SK-N-SH (cell line): Measurements from ENCODE around the gene RILPL1. TPM values are rescaled to one million over a fixed set of nuclear protein-coding genes. Genes with fewer than 3 reads are reported as not detected.

Experiments used
- CTCF ChIA-PET: fragments of 300-600, 350-600 bp; formaldehyde crosslinking; extraction: SDS; loops from one replicate; lab custom pipeline; 2021; lab: Yijun Ruan, JAX
- POLR2A ChIA-PET: fragments of 350-600 bp; sonication (Branson Sonifier 250); formaldehyde crosslinking; extraction: SDS; loops from one replicate; lab custom pipeline; 2020; ENCODE audit warnings: antibody characterized with exemption, inconsistent platforms; lab: Yijun Ruan, JAX
- DNase-seq: peaks from one replicate; pipeline ENCODE4 v3.0.0; 2012
- H2AFZ ChIP-seq: fragments of 200-600 bp; sonication (generic); 2 replicates; pipeline ENCODE4 v1.8.1; 2016; ENCODE audit warnings: antibody characterized with exemption, mild to moderate bottlenecking, low read depth
- H3F3A ChIP-seq: fragments of 200-600 bp; sonication (generic); replicated peaks from 2 replicates; pipeline ENCODE3; 2016; ENCODE audit warnings: antibody characterized with exemption, mild to moderate bottlenecking; ENCODE audit not compliant: insufficient read depth
- H3K27ac ChIP-seq, 2 experiments: fragments of 200-500 bp in 1 of 2; fragments of 200-600 bp in 1 of 2; sonication (Bioruptor generic) in 1 of 2; sonication (generic), shearing (Covaris generic) in 1 of 2; 2 replicates each; pipeline versions ENCODE4 v1.5.1 to v1.6.1; 2014 to 2016; ENCODE audit warnings: low read depth in 2 of 2, inconsistent platforms in 1 of 2, low read length in 1 of 2, mild to moderate bottlenecking in 1 of 2, mixed read lengths in 1 of 2
- H3K27me3 ChIP-seq: fragments of 200-600 bp; sonication (generic), shearing (Covaris generic); 2 replicates; pipeline ENCODE4 v1.6.1; 2016; ENCODE audit warnings: mixed run types; ENCODE audit not compliant: insufficient read depth
- H3K36me3 ChIP-seq, 2 experiments: fragments of 200-500 bp in 1 of 2; fragments of 200-600 bp in 1 of 2; sonication (Bioruptor generic) in 1 of 2; sonication (generic) in 1 of 2; replicated peaks in 1 of 2; 2 replicates each; pipeline versions ENCODE3 to v1.5.1; 2014 to 2016; ENCODE audit warnings: low read length in 1 of 2, mild to moderate bottlenecking in 1 of 2; ENCODE audit not compliant: insufficient read depth in 2 of 2, control insufficient read depth in 1 of 2
- H3K4me1 ChIP-seq, 2 experiments: fragments of 200-500 bp in 1 of 2; fragments of 200-600 bp in 1 of 2; sonication (Bioruptor generic) in 1 of 2; sonication (generic), shearing (Covaris generic) in 1 of 2; 2 replicates each; pipeline versions ENCODE4 v1.5.1 to v1.6.1; 2014 to 2016; ENCODE audit warnings: low read depth in 1 of 2, low read length in 1 of 2, mixed run types in 1 of 2; ENCODE audit not compliant: insufficient read depth in 2 of 2, control insufficient read depth in 1 of 2
- H3K4me2 ChIP-seq: fragments of 200-600 bp; sonication (generic), shearing (Covaris generic); 2 replicates; pipeline ENCODE4 v1.6.1; 2017; ENCODE audit warnings: mixed run types
- H3K4me3 ChIP-seq, 2 experiments: fragments of 200-500 bp in 1 of 2; fragments of 200-600 bp in 1 of 2; sonication (Bioruptor generic) in 1 of 2; sonication (generic), shearing (Covaris generic) in 1 of 2; 2 replicates each; pipeline versions ENCODE4 v1.5.1 to v1.8.1; 2014 to 2016; ENCODE audit warnings: low read depth in 2 of 2, inconsistent platforms in 1 of 2, low read length in 1 of 2, mild to moderate bottlenecking in 1 of 2, mixed read lengths in 1 of 2, moderate library complexity in 1 of 2
- H3K79me2 ChIP-seq: fragments of 200-600 bp; sonication (generic); 2 replicates; pipeline ENCODE4 v1.8.1; 2017; ENCODE audit warnings: mild to moderate bottlenecking; ENCODE audit not compliant: insufficient read depth
- H3K9ac ChIP-seq: fragments of 200-600 bp; sonication (generic); 2 replicates; pipeline ENCODE4 v1.6.1; 2017; ENCODE audit warnings: mixed run types
- H3K9me2 ChIP-seq: fragments of 200-600 bp; sonication (generic); 2 replicates; pipeline ENCODE4 v1.6.1; 2017; ENCODE audit warnings: mixed run types
- H3K9me3 ChIP-seq: fragments of 200-600 bp; sonication (generic); 2 replicates; pipeline ENCODE4 v1.6.1; 2017; ENCODE audit warnings: mixed run types, mild to moderate bottlenecking, moderate library complexity
- H4K20me1 ChIP-seq: fragments of 200-600 bp; sonication (generic); 2 replicates; pipeline ENCODE4 v1.6.1; 2017; ENCODE audit warnings: mild to moderate bottlenecking, mixed run types; ENCODE audit not compliant: insufficient read depth
- EZH2phosphoT487 ChIP-seq: fragments of 200-600 bp; sonication (generic); IDR thresholded peaks from 2 replicates; pipeline ENCODE4 v1.6.1; 2017; ENCODE audit warnings: low read depth, mixed run types, mild to moderate bottlenecking, antibody characterized with exemption, moderate library complexity, borderline replicate concordance
- FOSL2 ChIP-seq: IDR thresholded peaks from 2 replicates; pipeline ENCODE4 v1.4.0; 2012; ENCODE audit warnings: low read depth, mild to moderate bottlenecking, moderate library complexity, borderline replicate concordance
- FOXJ3 ChIP-seq: sonication (generic); formaldehyde crosslinking; IDR thresholded peaks from 2 replicates; pipeline ENCODE4 v1.5.1; 2020; ENCODE audit warnings: mild to moderate bottlenecking, missing genetic modification reagents
- NFIC ChIP-seq: IDR thresholded peaks from 2 replicates; pipeline ENCODE4 v1.4.0; 2012; ENCODE audit warnings: borderline replicate concordance
- NRF1 ChIP-seq: IDR thresholded peaks from 2 replicates; pipeline ENCODE4 v1.6.1; 2012; ENCODE audit warnings: low read depth, mild to moderate bottlenecking, low read length
- PBX3 ChIP-seq: IDR thresholded peaks from 2 replicates; pipeline ENCODE4; 2012
- RCOR1 ChIP-seq: fragments of 150-350 bp; IDR thresholded peaks from 2 replicates; pipeline ENCODE4 v1.6.1; 2017; ENCODE audit warnings: antibody characterized with exemption, low read length
- USF1 ChIP-seq: IDR thresholded peaks from 2 replicates; pipeline ENCODE4 v1.4.0; 2012; ENCODE audit warnings: low read depth, borderline replicate concordance
- WGBS: methylation state at CpG from one replicate; pipeline ENCODE4 v1.1.6; 2017; ENCODE audit warnings: low lambda C conversion rate; 5-methylcytosine and 5-hydroxymethylcytosine counted together
- polyA plus RNA-seq, 3 experiments: library from polyadenylated mRNA; depleted of rRNA; stranded (reverse); fragments of >200 nt; gene quantifications; 2 replicates each; pipeline ENCODE4 v1.2.3, GENCODE V29; 2012
- TF ChIP-seq, protein P1 (sequence below): IDR thresholded peaks from 2 replicates; pipeline ENCODE4 v1.4.0; 2012; ENCODE audit warnings: low read depth, borderline replicate concordance
- TF ChIP-seq, protein P2 (sequence below): fragments of 200-600 bp; sonication (generic); IDR thresholded peaks from 2 replicates; pipeline ENCODE4 v1.6.1; 2017; ENCODE audit warnings: antibody characterized with exemption, mild to moderate bottlenecking, moderate library complexity

RILPL1 gene
- 26.8 and 32.6 TPM in 2 replicates for polyA plus RNA-seq (2012; rRNA removed)
- 21.6 and 25.8 TPM in 2 replicates for polyA plus RNA-seq (2012; cell fraction: cytosol; rRNA removed)
- 51.9 and 53.9 TPM in 2 replicates for polyA plus RNA-seq (2012; cell fraction: nucleus; rRNA removed)

DNA sequence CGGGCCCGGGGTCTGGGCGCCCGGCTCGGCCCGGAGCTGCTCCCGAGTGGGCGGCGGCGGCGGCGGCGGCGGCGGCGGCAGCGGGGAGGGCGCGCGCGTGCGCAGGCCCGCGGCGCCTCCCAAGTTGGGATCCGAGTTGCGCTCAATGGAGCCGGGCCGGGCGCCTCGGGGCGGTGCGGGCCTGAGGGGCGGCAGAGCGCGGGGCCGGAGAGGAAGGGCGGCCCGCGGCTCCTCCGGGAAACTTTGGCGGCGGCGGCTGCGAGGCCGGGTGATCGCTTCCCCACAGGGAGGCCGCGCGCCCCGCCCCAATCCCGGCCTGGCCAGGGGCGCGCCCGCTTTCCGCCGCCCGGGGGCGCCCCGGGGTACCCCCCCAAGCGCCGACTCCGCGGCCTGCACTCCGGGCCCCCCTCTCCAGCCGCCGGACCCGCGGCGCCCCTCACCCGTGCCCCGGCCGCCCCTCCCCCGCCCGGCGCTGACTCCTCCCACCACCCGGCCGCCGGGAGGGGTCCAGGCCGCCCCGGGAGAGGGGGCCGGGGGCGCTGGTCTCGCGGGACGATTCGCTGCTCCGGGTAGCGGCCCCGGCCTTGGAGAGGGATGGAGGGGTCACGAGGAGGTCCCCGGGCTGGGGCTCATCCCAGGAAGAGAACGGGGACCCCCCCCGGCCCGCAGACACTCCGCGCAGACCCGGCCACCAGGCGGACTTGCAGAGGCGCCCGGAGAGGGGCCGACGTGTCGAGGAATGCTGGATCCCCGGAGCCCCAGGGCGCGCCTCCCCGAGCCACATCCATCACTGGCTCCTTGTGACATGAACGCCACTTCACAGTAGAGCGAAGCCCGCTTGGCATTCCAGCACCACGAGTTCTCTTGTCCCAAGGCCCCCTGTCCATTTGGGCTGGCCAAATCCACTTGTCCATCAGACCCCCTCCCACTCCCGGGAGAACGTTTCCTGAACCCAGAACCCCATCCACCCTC is at the start of gene RILPL1:
Gene RILPL1 (minus strand): TSS at position 48 of the 972 bp plus-strand sequence. CDS start 237 bp downstream, outside the sequence.
- peak; percentile 94 for DNase-seq
- Histone ChIP-seq H3K9me3 (no peaks in the 10 kb centered on the region), H3K27ac (peak within 1 kb of the TSS; percentile 59 to 76), H3K4me3 (peak within 1 kb of the TSS; percentile 71 to 85), H3K4me1 (peaks cover 5 to 24% of the 10 kb centered on the region in 2 experiments; a peak in 1 of 4 replicates), H3K27me3 (no peaks in the 10 kb centered on the region), H3K4me2 (peak within 1 kb of the TSS; percentile 97), H3K9ac (peak within 1 kb of the TSS; percentile 74), H4K20me1 (0 out of 2 replicates have a peak, but pooled peaks cover 6% of the 10 kb centered on the region), H3F3A (no peaks in the 10 kb centered on the region), H2AFZ (peak within 1 kb of the TSS; percentile 85), H3K79me2 (peaks cover 44% of the 10 kb centered on the region), H3K36me3 (peaks cover 2 to 6% of the 10 kb centered on the region in 2 experiments), H3K9me2 (no peaks in the 10 kb centered on the region)
- ChIA-PET CTCF (interaction anchor here (0.6 to 1.7 kb wide), 6 partner anchors 12 to 795 kb away, joined by 3 to 6 read pairs (median 4); no protein-coding TSS in a partner anchor), POLR2A (interaction anchor here (0.6 kb wide), 2 partner anchors 61 to 1120 kb away, joined by 3 read pairs; no protein-coding TSS in a partner anchor)
- WGBS, result 19% methylated on average over 5 of the region's 114 CpGs
- TF ChIP-seq, protein P1, sequence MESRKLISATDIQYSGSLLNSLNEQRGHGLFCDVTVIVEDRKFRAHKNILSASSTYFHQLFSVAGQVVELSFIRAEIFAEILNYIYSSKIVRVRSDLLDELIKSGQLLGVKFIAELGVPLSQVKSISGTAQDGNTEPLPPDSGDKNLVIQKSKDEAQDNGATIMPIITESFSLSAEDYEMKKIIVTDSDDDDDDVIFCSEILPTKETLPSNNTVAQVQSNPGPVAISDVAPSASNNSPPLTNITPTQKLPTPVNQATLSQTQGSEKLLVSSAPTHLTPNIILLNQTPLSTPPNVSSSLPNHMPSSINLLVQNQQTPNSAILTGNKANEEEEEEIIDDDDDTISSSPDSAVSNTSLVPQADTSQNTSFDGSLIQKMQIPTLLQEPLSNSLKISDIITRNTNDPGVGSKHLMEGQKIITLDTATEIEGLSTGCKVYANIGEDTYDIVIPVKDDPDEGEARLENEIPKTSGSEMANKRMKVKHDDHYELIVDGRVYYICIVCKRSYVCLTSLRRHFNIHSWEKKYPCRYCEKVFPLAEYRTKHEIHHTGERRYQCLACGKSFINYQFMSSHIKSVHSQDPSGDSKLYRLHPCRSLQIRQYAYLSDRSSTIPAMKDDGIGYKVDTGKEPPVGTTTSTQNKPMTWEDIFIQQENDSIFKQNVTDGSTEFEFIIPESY, result peak; percentile 44; the same call in 1 of the 2 replicates
- TF ChIP-seq NRF1 (peak; percentile 68), EZH2phosphoT487 (no peak), RCOR1 (no peak), PBX3 (peak; percentile 38; the same call in 1 of the 2 replicates)
- TF ChIP-seq, protein P2, sequence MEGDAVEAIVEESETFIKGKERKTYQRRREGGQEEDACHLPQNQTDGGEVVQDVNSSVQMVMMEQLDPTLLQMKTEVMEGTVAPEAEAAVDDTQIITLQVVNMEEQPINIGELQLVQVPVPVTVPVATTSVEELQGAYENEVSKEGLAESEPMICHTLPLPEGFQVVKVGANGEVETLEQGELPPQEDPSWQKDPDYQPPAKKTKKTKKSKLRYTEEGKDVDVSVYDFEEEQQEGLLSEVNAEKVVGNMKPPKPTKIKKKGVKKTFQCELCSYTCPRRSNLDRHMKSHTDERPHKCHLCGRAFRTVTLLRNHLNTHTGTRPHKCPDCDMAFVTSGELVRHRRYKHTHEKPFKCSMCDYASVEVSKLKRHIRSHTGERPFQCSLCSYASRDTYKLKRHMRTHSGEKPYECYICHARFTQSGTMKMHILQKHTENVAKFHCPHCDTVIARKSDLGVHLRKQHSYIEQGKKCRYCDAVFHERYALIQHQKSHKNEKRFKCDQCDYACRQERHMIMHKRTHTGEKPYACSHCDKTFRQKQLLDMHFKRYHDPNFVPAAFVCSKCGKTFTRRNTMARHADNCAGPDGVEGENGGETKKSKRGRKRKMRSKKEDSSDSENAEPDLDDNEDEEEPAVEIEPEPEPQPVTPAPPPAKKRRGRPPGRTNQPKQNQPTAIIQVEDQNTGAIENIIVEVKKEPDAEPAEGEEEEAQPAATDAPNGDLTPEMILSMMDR, result peak; percentile 34; the same call in 1 of the 2 replicates
- TF ChIP-seq, all 33 proteins: peak for 4

DNA sequence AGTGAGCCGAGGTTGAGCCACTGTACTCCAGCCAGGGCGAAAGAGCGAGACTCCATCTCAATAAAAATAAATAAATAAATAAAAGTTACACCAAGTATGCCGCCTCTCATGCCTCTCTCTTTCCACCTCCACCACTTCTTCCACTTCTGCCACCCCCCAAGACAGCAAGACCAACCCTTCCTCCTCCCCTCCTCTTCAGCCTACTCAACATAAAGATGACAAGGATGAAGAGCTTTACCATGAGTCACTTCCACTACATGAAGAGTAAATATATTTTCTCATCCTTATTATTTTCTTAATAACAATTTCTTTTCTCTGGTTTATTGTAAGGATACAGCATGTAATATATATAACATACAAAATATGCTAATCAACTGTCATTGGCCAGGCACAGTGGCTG is 47.3 kb upstream of the RILPL1 start:
- H4K20me1 ChIP-seq, result peaks cover 7% of the 10 kb centered on the region
- no peaks in the 10 kb centered on the region for H3K9me2 ChIP-seq
- no peak for DNase-seq
- no peak overlapping the region for H3K4me3 ChIP-seq
- H2AFZ ChIP-seq, result no peak overlapping the region
- peak overlapping the region; percentile 48; the same call in 1 of the 2 replicates for H3K4me2 ChIP-seq
- WGBS, result 92% methylated on average over 4 of the region's 4 CpGs
- H3K4me1 ChIP-seq, result peaks cover 6 to 8% of the 10 kb centered on the region in 2 experiments; a peak in 2 of 4 replicates
- no peaks in the 10 kb centered on the region for H3K9me3 ChIP-seq
- CTCF ChIA-PET, result interaction anchor here (1.4 to 1.8 kb wide), 3 partner anchors 80 to 235 kb away, joined by 4 to 5 read pairs (median 4); no protein-coding TSS in a partner anchor
- no peak overlapping the region for H3K9ac ChIP-seq
- H3K36me3 ChIP-seq, result peaks cover 0 to 16% of the 10 kb centered on the region in 2 experiments
- H3K27me3 ChIP-seq, result no peaks in the 10 kb centered on the region
- POLR2A ChIA-PET, result interaction anchor here (0.6 kb wide), 1 partner anchor 9 kb away, joined by 3 read pairs; no protein-coding TSS in a partner anchor
- peaks cover 66% of the 10 kb centered on the region for H3K79me2 ChIP-seq
- peaks cover 18% of the 10 kb centered on the region for H3F3A ChIP-seq
- no peak overlapping the region for H3K27ac ChIP-seq
- TF ChIP-seq, protein P1, result no peak
- no peak for TF ChIP-seq NRF1
- no peak for TF ChIP-seq NFIC
- no peak for TF ChIP-seq FOXJ3 (CRISPR knock-in tag)
- TF ChIP-seq FOSL2, result no peak
- TF ChIP-seq USF1, result no peak
